Activated CD4-positive, CD25-positive, alpha-beta regulatory T cell (primary cell): ENCODE measurements around the gene HPCAL1.

ENCODE experiments used
- DNase-seq, 4 experiments: peaks; one replicate each; lab custom pipeline; 2025; lab: John Stamatoyannopoulos, UW

The HPCAL1 gene

GRCh38 chr2:10407841-10408648 lies 105.3 kb downstream of the HPCAL1 start:
- peak in 2 of 4 experiments; percentile 12 to 23 for DNase-seq

- peak; percentile 47 to 66 (median 59) for DNase-seq
Observed at GRCh38 chr2:10408649-10409579, 106.2 kb downstream of the HPCAL1 start.

- no peak for DNase-seq
Observed at GRCh38 chr2:10410001-10410822, 107.5 kb downstream of the HPCAL1 start.

- no peak for DNase-seq
Observed at GRCh38 chr2:10410823-10411437, 108.2 kb downstream of the HPCAL1 start.

GRCh38 chr2:10411557-10411956 lies 108.9 kb downstream of the HPCAL1 start:
- no peak for DNase-seq

- peak in 1 of 4 experiments; percentile 7 for DNase-seq
Observed at GRCh38 chr2:10412380-10412779, 109.7 kb downstream of the HPCAL1 start.

GRCh38 chr2:10413503-10413902 lies 110.8 kb downstream of the HPCAL1 start:
- DNase-seq: no peak

GRCh38 chr2:10413991-10414451 lies 111.3 kb downstream of the HPCAL1 start:
- no peak for DNase-seq

- DNase-seq: no peak
Observed at GRCh38 chr2:10414591-10414990, 111.9 kb downstream of the HPCAL1 start.

GRCh38 chr2:10415048-10415447 lies 112.3 kb downstream of the HPCAL1 start:
- DNase-seq: no peak

GRCh38 chr2:10415640-10416039 lies 112.9 kb downstream of the HPCAL1 start:
- DNase-seq: no peak

GRCh38 chr2:10417551-10418335 lies 115.0 kb downstream of the HPCAL1 start:
- DNase-seq: no peak

GRCh38 chr2:10419553-10420257 lies 117.0 kb downstream of the HPCAL1 start:
- no peak for DNase-seq

- no peak for DNase-seq
Observed at GRCh38 chr2:10422251-10422650, 119.5 kb downstream of the HPCAL1 start.

GRCh38 chr2:10422732-10423399 lies 120.2 kb downstream of the HPCAL1 start:
- no peak for DNase-seq

- no peak for DNase-seq
Observed at GRCh38 chr2:10423400-10423774, 120.7 kb downstream of the HPCAL1 start.

GRCh38 chr2:10424051-10424450 lies 121.3 kb downstream of the HPCAL1 start:
- DNase-seq: no peak

- no peak for DNase-seq
Observed at GRCh38 chr2:10424916-10425505, 122.3 kb downstream of the HPCAL1 start.

- DNase-seq: no peak
Observed at GRCh38 chr2:10425699-10426098, 123.0 kb downstream of the HPCAL1 start.
